ENCODE results near the gene DSG1. TPM values are rescaled to one million over a fixed set of nuclear protein-coding genes. Genes with fewer than 3 reads are reported as not detected.

The DSG1 gene
- total RNA-seq, 4 donors from 2014 or later: 1.8 to 60.2 (median 19.4) TPM

DNA sequence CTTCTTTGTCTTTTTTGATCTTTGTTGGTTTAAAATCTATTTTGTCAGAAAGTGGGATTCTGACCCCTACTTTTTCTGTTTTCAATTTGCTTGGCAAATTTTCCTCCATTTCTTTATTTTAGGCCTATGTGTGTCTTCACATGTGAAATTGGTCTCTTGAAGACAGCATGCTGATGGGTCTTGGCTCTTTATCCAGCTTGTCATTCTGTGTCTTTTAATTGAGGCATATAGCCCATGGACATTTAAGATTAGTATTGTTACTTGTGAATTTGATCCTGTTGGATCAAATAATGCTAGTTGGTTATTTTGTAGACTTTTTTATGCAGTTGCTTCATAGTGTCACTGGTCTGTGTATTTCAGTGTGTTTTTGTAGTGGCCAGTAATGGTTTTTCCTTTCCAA is 26.3 kb upstream of the DSG1 start:
- peaks cover 0 to 20% (median 5%) of the 10 kb centered on the region in 3 donors for H3K9me3 ChIP-seq
- no peak for DNase-seq
- no peak overlapping the region for H3K4me3 ChIP-seq
- intact Hi-C loops (cut with DNase I): no loop called here
- TF ChIP-seq, protein P1, sequence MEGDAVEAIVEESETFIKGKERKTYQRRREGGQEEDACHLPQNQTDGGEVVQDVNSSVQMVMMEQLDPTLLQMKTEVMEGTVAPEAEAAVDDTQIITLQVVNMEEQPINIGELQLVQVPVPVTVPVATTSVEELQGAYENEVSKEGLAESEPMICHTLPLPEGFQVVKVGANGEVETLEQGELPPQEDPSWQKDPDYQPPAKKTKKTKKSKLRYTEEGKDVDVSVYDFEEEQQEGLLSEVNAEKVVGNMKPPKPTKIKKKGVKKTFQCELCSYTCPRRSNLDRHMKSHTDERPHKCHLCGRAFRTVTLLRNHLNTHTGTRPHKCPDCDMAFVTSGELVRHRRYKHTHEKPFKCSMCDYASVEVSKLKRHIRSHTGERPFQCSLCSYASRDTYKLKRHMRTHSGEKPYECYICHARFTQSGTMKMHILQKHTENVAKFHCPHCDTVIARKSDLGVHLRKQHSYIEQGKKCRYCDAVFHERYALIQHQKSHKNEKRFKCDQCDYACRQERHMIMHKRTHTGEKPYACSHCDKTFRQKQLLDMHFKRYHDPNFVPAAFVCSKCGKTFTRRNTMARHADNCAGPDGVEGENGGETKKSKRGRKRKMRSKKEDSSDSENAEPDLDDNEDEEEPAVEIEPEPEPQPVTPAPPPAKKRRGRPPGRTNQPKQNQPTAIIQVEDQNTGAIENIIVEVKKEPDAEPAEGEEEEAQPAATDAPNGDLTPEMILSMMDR (IDR thresholded peaks at IDR 0.05): no peak
- TF ChIP-seq POLR2A (IDR thresholded peaks at IDR 0.05): no peak
- H3K27ac ChIP-seq: no peak overlapping the region
- H3K27me3 ChIP-seq: no peaks in the 10 kb centered on the region
- no peaks in the 10 kb centered on the region for H3K36me3 ChIP-seq
- peaks cover 0 to 21% (median 3%) of the 10 kb centered on the region in 3 donors for H3K4me1 ChIP-seq

DNA sequence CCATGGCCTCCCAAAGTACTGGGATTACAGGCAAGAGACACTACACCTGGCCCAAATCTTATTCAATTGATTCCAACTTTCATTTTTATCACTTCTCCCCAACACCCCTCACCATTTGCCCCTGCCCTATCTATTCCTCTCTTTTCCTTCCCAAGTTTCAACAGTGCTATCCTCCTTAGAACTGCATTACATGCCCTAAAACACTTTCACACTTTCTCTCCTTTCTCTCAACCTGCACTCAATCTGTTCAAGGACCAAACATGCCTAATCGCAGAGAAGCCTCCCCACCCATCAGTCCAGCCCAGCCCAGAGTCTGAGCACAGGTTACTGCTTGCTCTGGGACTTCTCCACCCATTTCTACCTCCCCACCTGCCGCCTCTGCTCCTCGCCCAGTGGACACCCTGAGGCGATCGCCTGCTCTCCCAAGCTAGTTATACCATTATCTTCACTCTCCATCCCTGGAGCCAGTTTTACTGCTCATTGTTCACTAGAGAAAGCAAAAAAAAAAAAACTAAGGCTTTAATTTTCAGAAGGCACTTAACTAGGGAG is 23.7 kb upstream of the DSG1 start:
- TF ChIP-seq POLR2A (IDR thresholded peaks at IDR 0.05): no peak
- TF ChIP-seq, protein P1 (IDR thresholded peaks at IDR 0.05): no peak
- no peaks in the 10 kb centered on the region for H3K36me3 ChIP-seq
- no peaks in the 10 kb centered on the region for H3K27me3 ChIP-seq
- DNase-seq: no peak
- H3K27ac ChIP-seq: peak overlapping the region in 3 of 4 donors; percentile 46 to 70 (median 63)
- WGBS, 2 donors: 50 to 64% methylated on average over 5 of the region's 5 CpGs
- intact Hi-C loops (cut with DNase I): no loop called here
- H3K4me1 ChIP-seq: peaks cover 0 to 21% (median 3%) of the 10 kb centered on the region in 3 donors
- H3K4me3 ChIP-seq: no peak overlapping the region
- H3K9me3 ChIP-seq: peaks cover 0 to 20% (median 5%) of the 10 kb centered on the region in 3 donors

DNA sequence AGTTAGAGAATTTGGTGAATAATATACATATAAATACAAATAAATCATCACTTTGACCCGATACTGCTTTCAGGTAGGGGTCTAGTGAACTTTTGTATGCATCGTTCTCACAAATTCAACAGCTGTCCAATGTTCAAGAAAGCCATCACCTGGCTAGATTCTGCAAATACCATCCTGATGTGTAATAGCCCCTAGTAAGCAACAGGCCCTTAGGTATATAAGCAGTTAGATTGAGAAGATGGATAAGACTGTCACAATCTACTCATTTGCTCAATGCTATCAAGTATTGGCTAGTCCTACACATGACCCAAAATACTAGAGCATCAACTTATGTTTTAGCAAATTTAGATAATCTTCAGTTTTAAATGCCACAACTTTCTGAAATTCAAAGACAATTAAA is 20.7 kb upstream of the DSG1 start:
- H3K27me3 ChIP-seq: no peaks in the 10 kb centered on the region
- TF ChIP-seq, protein P1 (IDR thresholded peaks at IDR 0.05): no peak
- no peak for TF ChIP-seq POLR2A (IDR thresholded peaks at IDR 0.05)
- intact Hi-C loops (cut with DNase I): no loop called here
- no peak overlapping the region for H3K4me3 ChIP-seq
- 86 to 94% methylated on average over 2 of the region's 2 CpGs for WGBS, 2 donors
- H3K4me1 ChIP-seq: peaks cover 0 to 36% (median 3%) of the 10 kb centered on the region in 3 donors
- no peak overlapping the region for H3K27ac ChIP-seq
- no peaks in the 10 kb centered on the region for H3K36me3 ChIP-seq
- peaks cover 0 to 3% (median 0%) of the 10 kb centered on the region in 3 donors for H3K9me3 ChIP-seq
- no peak for DNase-seq

DNA sequence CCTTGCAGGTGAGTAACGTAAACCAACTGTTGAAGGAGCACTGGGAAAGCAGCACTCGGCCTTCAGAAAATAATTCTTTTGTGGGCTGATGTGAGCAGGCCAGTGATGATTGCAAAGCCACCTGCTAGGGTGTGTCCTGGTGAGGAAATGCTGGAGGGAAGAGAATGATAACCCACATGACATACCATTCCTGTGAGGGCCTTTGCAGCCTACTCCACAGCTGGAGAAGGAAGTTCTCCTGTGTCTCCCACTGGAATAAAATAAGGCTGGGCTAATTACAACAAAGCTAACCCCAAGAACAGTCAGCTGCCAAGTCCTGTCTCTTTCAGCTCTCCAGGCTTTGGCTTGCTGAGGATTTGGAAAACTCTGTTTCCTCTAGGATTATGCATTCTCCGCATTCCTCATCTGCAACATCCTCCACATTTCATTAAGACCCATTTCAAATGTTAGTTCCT is 16.7 kb upstream of the DSG1 start:
- H3K27me3 ChIP-seq: no peaks in the 10 kb centered on the region
- peak overlapping the region in 1 of 4 donors; percentile 11 for H3K27ac ChIP-seq
- no peak overlapping the region for H3K4me3 ChIP-seq
- DNase-seq: no peak
- WGBS, 2 donors: 63 to 73% methylated on average over 3 of the region's 3 CpGs
- no peak for TF ChIP-seq POLR2A (IDR thresholded peaks at IDR 0.05)
- TF ChIP-seq, protein P1 (IDR thresholded peaks at IDR 0.05): no peak
- no peaks in the 10 kb centered on the region for H3K36me3 ChIP-seq
- H3K9me3 ChIP-seq: no peaks in the 10 kb centered on the region
- peaks cover 0 to 29% (median 0%) of the 10 kb centered on the region in 3 donors for H3K4me1 ChIP-seq
- intact Hi-C loops (cut with DNase I): no loop called here

DNA sequence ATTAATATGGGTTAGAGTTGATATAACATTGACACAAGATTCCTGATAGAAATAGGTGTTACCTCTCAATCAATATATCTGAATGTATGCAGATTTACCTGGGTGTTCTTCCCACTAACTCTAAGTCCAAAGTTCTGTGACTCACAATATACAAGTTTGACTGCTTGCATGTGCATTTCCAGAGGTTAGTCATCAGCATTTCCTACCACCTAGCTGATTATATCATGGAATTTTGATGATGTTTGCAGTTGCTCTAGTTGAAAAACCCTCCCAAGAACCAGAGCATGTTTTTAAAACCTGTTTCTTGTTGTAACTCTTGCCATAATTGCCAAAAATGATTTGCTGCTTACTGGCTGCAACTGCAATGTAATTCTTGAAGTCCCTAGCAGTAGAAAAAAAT is 15.0 kb upstream of the DSG1 start:
- peak overlapping the region in 2 of 4 donors; percentile 51 to 70 for H3K27ac ChIP-seq
- no peak overlapping the region for H3K4me3 ChIP-seq
- peaks cover 0 to 29% (median 0%) of the 10 kb centered on the region in 3 donors for H3K4me1 ChIP-seq
- no peaks in the 10 kb centered on the region for H3K27me3 ChIP-seq
- no peak for DNase-seq
- no peaks in the 10 kb centered on the region for H3K36me3 ChIP-seq
- no peaks in the 10 kb centered on the region for H3K9me3 ChIP-seq
- TF ChIP-seq POLR2A (IDR thresholded peaks at IDR 0.05): no peak
- TF ChIP-seq, protein P1 (IDR thresholded peaks at IDR 0.05): no peak
- intact Hi-C loops (cut with DNase I): no loop called here

Data from esophagus squamous epithelium (tissue), 5 donors.